Fibroblast of mammary gland (primary cell): ENCODE data around the gene RNF220.

Experiments used
- DNase-seq: peaks from one replicate; pipeline ENCODE4 v3.0.0-alpha.2; 2010; ENCODE audit warnings: low read depth
- H3K4me3 ChIP-seq: 2 replicates; pipeline ENCODE4 v1.5.1; 2011; ENCODE audit warnings: low read depth, mild to moderate bottlenecking, low read length, moderate library complexity; ENCODE audit not compliant: control insufficient read depth
- TF ChIP-seq, protein P1 (sequence below): conservative IDR thresholded peaks from 2 replicates; pipeline ENCODE4 v1.5.1; 2011; ENCODE audit warnings: low read depth, low read length, inconsistent platforms; ENCODE audit not compliant: control insufficient read depth, insufficient read depth

The RNF220 gene

GRCh38 chr1:44700573-44700972 lies 295.5 kb downstream of the RNF220 start:
- DNase-seq, result no peak
- TF ChIP-seq, protein P1, sequence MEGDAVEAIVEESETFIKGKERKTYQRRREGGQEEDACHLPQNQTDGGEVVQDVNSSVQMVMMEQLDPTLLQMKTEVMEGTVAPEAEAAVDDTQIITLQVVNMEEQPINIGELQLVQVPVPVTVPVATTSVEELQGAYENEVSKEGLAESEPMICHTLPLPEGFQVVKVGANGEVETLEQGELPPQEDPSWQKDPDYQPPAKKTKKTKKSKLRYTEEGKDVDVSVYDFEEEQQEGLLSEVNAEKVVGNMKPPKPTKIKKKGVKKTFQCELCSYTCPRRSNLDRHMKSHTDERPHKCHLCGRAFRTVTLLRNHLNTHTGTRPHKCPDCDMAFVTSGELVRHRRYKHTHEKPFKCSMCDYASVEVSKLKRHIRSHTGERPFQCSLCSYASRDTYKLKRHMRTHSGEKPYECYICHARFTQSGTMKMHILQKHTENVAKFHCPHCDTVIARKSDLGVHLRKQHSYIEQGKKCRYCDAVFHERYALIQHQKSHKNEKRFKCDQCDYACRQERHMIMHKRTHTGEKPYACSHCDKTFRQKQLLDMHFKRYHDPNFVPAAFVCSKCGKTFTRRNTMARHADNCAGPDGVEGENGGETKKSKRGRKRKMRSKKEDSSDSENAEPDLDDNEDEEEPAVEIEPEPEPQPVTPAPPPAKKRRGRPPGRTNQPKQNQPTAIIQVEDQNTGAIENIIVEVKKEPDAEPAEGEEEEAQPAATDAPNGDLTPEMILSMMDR, result no peak
- H3K4me3 ChIP-seq, result no peak overlapping the region

DNA sequence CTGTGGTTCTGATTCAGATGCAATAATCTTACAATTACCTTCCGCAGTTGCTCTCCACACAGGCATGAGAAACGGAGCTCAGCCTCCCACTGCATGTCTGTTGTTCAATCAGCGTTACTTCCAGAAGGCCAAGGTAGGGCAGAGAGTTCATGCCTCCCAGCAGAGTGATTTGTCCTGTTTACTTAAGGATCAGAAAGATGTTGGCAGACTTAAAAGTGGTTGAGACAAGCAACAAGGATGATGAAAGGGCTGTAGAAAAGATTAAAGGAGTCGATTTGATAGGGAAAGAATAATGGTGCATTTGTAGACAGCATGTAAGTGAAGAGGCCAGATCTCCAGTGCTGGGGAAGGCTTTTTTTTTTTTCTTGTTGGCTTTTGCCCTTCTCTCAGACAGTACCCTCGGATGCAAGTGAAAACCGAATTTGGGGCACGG lies 296.1 kb downstream of the RNF220 start:
- TF ChIP-seq, protein P1, result no peak
- DNase-seq, result no peak
- no peak overlapping the region for H3K4me3 ChIP-seq
